Renal cortex interstitium (tissue), 11 donors: ENCODE results near the gene ABHD17A. TPM values are rescaled to one million over a fixed set of nuclear protein-coding genes. Genes with fewer than 3 reads are reported as not detected.
"Not testable (repeated sequence)": the region's sequence is repeated elsewhere in the genome, so short reads cannot be mapped to it uniquely, and the experiment has no call there.

Experiments
- DNase-seq, 11 donors: peaks; one replicate each; pipeline ENCODE4 v3.0.0-alpha.2; 2013; ENCODE audit warnings: low read depth in 9 of 11, low spot score in 4 of 11; ENCODE audit errors: extremely low read depth in 1 of 11
- polyA plus RNA-seq, 3 donors: library from polyadenylated mRNA; unstranded; fragments of 120-200 nt; gene quantifications; one replicate each; pipeline ENCODE4 v1.2.1, GENCODE V29; 2013; ENCODE audit not compliant: insufficient read length in 3 of 3

ABHD17A gene
- polyA plus RNA-seq, 3 donors, result 32.3 to 66.3 (median 55.4) TPM

- not testable (repeated sequence) for DNase-seq
These were observed 1.1 kb upstream of the ABHD17A start for GRCh38 chr19:1886360-1886759.

- no peak for DNase-seq
These were observed 469 bp downstream of the ABHD17A start for GRCh38 chr19:1884719-1885334.

GRCh38 chr19:1884291-1884718 lies 991 bp downstream of the ABHD17A start:
- no peak for DNase-seq

- no peak for DNase-seq
These were observed 1.5 kb downstream of the ABHD17A start for GRCh38 chr19:1883784-1884183.

GRCh38 chr19:1882786-1883692 lies 2.3 kb downstream of the ABHD17A start:
- no peak for DNase-seq

- no peak for DNase-seq
These were observed 3.1 kb downstream of the ABHD17A start for GRCh38 chr19:1882089-1882785.

GRCh38 chr19:1881393-1882088 lies 3.8 kb downstream of the ABHD17A start:
- DNase-seq, result not testable (repeated sequence)

- no peak for DNase-seq
These were observed 4.5 kb downstream of the ABHD17A start for GRCh38 chr19:1880611-1881392.

GRCh38 chr19:1879982-1880381 lies 5.3 kb downstream of the ABHD17A start:
- DNase-seq, result not testable (repeated sequence)

- not testable (repeated sequence) for DNase-seq
These were observed 6.7 kb downstream of the ABHD17A start for GRCh38 chr19:1878583-1878982.

- not testable (repeated sequence) for DNase-seq
These were observed 8.0 kb downstream of the ABHD17A start for GRCh38 chr19:1877280-1877660.

GRCh38 chr19:1876496-1877279 lies 8.6 kb downstream of the ABHD17A start:
- DNase-seq, result not testable (repeated sequence)

GRCh38 chr19:1875646-1876495 lies 9.4 kb downstream of the ABHD17A start:
- DNase-seq, result peak in 8 of 11 donors; percentile 80 to 91 (median 86)

- DNase-seq, result not testable (repeated sequence)
These were observed 10.0 kb downstream of the ABHD17A start for GRCh38 chr19:1875265-1875645.

- no peak for DNase-seq
These were observed 10.6 kb downstream of the ABHD17A start for GRCh38 chr19:1874554-1875185.
